Adrenal gland (tissue), 5 donors: Measurements from ENCODE around the gene CACNB3.

Experiments
- POLR2A ChIP-seq, 2 donors: fragments of 450-650 bp; IDR thresholded peaks; one replicate each; pipeline ENCODE4 v1.6.1; 2017; ENCODE audit warnings: antibody characterized with exemption in 2 of 2, mild to moderate bottlenecking in 2 of 2, moderate library complexity in 1 of 2
- TF ChIP-seq, protein P1 (sequence below), 6 experiments: fragments of 450-650 bp in 4 of 6; fragments of 200-600 bp in 2 of 6; sonication (generic) in 1 of 6; IDR thresholded peaks; 1 replicate in 5 of 6; 2 replicates in 1 of 6; pipeline versions ENCODE4 v1.5.1 to v1.8.0; 2016 to 2021; ENCODE audit warnings: antibody characterized with exemption in 6 of 6, mild to moderate bottlenecking in 2 of 6, moderate library complexity in 1 of 6
- donor health status: DM: no; HTN: no; CAD: no.

DNA sequence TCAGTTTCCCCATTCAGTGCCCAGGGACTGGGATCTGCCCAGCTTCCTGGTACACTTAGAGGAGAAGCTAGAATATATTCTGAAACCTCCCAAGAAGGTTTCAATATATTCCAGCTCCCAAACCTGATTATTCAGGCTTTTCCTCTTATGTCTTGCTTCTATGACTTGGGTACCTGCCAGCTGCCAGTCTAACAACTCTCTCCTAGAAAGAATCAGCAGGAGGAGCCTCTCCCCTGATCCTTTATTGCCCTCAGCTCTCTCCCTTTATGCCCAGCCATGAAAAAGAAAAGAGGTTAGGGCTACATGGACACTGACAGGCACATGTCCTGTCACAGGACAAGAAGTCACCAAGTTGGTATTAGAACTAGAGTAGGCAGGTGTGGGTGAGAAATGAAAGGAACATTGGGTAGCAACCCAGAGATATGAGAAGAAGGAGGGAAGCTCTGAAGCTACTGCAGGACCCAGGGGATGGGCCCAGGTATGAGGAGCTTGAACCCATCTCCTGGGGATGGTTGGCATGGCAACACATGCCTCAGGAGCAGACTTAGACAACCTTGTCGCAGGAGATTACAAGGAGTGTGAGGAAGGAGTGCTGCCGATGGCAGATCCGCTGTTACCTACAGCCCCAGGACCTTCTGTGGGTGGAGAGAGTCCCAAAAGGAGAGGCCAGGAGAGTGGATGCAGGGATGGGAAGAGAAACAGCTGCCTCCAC is 2.0 kb upstream of the CACNB3 start:
- no peak for TF ChIP-seq POLR2A (IDR thresholded peaks at IDR 0.05)
- TF ChIP-seq, protein P1, sequence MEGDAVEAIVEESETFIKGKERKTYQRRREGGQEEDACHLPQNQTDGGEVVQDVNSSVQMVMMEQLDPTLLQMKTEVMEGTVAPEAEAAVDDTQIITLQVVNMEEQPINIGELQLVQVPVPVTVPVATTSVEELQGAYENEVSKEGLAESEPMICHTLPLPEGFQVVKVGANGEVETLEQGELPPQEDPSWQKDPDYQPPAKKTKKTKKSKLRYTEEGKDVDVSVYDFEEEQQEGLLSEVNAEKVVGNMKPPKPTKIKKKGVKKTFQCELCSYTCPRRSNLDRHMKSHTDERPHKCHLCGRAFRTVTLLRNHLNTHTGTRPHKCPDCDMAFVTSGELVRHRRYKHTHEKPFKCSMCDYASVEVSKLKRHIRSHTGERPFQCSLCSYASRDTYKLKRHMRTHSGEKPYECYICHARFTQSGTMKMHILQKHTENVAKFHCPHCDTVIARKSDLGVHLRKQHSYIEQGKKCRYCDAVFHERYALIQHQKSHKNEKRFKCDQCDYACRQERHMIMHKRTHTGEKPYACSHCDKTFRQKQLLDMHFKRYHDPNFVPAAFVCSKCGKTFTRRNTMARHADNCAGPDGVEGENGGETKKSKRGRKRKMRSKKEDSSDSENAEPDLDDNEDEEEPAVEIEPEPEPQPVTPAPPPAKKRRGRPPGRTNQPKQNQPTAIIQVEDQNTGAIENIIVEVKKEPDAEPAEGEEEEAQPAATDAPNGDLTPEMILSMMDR (IDR thresholded peaks at IDR 0.05): no peak
